ENCODE measurements around the gene PPP6R3.

Gene PPP6R3

DNA sequence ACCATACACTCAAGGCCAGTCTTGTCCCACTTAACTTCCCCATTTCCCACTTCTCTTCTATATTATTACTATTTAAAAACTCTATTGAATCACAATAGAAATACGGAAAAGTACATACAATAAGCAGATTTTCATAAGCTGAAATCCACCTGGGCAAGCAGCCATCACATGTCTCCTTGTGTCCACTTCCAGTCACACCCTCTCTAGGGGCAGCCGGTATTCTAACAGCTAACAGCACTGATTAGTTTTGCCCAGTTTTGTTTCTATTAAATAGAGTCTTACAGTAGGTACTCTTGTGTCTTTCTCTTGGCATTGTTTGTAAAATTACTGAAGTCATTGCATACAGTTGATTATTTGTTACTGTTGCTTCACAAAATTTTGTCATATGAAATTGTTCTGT, 37.8 kb downstream of the PPP6R3 start:
- DNase-seq, result no peak

DNA sequence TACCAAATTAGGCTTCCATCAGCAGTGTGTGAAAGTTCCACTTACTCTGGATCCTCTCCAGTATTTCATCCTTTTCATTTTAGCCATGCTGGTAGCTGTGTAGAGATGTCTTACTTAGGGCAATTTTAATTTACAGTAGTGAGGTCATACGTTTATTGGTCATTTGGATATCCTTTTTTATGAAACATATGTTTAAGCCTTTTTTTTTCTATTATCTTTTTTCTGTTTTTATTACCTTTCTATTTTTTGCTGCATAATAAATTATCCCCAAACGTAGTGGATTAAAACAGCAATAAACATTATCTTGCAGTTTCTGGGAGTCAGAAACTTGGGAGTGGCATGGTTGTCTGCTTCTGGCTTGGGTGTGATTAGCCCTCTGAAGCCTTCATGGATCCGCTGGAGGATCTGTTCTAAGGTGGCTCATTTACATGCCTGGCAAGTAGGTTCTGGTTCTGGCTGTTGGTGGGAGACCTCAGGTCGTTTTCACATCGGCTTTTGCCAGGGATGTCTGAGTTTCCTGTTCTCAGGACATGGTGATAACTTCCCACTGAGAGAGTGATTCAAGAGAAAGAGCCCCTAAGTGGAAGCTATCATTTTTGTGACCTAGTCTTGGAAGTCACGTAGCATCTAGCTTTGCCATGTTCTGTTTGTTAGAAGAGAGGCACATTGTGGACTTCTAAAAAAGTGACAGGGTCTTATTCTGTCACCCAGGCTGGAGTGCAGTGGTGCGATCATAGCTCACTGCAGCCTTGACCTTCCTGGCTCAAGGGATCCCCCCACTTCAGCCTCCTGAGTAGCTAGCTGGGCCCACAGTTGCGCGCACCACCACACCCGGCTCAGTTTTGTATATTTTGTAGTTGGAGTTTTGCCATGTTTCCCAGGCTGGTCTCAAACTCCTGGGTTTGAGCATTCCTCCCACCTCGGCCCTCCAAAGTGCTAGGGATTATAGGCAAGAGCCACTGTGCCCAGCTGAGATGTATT, 38.6 kb downstream of the PPP6R3 start:
- no peak for DNase-seq

DNA sequence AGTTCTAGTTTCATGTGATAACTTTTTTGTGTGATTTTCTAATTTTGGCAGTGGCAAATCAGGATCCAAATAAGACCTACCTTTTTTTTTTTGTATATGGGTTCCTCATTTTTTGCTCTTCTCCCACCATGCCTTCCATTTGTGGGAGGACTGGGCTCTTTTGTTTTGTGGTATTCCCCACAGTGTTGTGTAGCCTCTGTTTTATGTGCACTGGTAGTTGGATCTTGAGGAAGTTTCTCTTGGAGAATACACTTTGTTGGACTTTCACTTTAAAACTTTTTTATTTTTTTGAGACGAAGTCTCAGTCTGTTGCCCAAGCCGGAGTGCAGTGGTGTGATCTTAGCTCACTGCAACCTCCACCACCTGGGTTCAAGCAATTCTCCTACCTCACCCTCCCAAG, 39.7 kb downstream of the PPP6R3 start:
- DNase-seq, result no peak

GRCh38 chr11:68501813-68502212, 41.3 kb downstream of the PPP6R3 start:
- no peak for DNase-seq

DNA sequence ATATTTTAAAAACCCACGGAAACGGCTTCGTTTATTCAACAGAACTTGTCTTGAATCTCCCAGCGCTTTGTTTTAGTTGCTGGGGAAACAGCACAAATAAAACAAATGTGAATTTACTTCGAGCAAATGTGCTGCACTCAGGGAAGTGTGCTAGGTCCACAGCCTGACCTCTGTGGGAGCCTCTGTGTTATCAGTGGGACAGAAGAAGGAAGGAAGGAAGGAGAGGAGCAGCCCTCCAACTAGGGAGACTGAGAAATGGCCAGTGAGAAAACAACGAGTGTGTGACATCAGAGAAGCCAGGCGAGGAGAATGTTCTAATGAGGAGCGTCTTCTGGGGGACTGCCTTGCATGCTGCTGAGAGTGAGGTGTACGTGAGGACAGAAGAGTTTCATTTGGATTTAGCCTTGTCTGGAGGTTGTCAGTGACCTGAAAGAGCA, 42.7 kb downstream of the PPP6R3 start:
- DNase-seq, result no peak

- no peak for DNase-seq
These were observed 43.2 kb downstream of the PPP6R3 start for GRCh38 chr11:68503792-68504191.

- DNase-seq, result no peak
These were observed 44.0 kb downstream of the PPP6R3 start for GRCh38 chr11:68504432-68505066.

DNA sequence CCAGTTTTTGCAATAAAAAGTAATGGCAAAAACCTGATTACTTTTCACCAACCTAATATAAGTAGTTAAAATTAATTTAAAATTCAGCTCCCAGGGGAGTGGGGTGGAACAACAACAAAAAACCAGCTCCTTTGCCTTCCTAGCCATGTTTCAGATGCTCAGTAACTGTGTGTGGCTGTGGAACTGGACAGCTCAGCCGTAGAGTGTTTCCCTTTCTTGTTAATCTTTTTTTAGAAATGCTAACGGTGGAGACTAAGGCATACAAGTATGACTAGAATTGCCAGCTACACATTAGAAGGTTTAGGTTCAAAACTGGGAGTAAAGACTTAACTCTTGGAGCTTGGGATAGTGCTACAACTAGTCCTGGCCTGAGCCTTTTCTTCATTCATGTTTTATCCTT, 45.0 kb downstream of the PPP6R3 start:
- DNase-seq, result no peak

GRCh38 chr11:68506908-68507307, 46.4 kb downstream of the PPP6R3 start:
- DNase-seq, result no peak

DNA sequence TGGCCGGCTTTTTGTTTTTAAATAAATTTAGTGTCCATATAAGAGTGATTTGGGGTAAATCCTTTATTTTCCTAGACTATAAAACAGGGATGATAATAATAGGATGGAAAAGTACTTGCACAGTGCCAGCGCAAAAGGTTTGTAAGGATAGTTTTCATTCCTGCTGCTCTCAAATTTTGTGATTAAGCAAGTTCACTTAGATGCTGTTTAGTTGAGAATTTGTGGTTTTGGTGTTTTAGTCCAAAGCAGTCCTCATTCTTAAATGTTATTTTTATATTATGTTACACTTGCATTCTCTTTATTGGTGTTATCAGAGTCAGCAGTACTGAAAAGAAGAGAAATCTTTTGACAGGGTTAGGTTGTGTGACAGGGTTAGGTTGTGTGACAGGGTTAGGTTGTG, 47.9 kb downstream of the PPP6R3 start:
- DNase-seq, result no peak

DNA sequence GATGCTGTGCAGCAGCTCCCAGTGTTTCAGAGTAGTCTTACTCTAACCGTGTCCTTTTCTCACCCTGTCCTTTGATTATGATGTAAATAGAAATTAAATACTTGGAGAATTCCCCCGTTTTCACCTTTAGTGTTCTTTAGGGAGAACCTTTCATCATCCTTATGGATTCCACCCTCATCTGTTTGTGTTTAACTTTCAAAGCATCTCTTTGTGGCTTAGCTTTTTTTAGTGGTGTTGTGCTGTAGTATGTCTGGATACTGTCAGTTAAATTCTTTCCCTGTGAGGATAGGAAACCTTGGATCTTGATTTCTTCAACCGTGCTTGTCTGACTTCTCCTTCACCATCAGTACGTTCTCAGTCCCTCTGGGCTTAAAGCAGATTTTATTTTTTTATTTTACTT, 48.5 kb downstream of the PPP6R3 start:
- DNase-seq, result no peak

DNA sequence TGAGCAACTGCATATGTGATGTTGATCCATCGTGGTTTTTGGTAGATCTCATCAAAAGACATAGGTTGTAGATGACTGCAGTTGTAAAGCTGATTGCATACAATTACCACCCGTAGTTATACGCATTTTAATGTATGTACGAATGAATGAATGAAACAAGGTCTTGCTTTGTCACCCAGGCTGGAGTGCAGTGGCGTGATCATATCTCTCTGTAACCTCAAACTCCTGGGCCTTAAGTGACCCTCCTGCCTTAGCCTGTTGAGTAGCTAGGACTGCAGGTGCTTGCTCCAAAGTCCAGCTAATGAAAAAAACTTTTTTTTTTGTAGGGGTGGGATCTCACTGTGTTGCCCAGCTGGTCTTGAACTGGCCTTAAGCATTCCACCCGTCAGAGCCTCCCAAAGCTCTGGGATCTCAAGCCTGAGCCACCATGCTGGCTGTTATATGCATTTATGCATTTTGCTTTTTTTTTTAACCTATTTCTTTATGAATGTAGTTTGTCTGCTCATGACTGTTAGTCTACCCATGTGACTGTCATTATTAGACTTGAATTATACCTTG, 53.5 kb downstream of the PPP6R3 start:
- no peak for DNase-seq

GRCh38 chr11:68517121-68517741, 56.7 kb downstream of the PPP6R3 start:
- no peak for DNase-seq

- no peak for DNase-seq
These were observed 57.6 kb downstream of the PPP6R3 start for GRCh38 chr11:68518191-68518590.

DNA sequence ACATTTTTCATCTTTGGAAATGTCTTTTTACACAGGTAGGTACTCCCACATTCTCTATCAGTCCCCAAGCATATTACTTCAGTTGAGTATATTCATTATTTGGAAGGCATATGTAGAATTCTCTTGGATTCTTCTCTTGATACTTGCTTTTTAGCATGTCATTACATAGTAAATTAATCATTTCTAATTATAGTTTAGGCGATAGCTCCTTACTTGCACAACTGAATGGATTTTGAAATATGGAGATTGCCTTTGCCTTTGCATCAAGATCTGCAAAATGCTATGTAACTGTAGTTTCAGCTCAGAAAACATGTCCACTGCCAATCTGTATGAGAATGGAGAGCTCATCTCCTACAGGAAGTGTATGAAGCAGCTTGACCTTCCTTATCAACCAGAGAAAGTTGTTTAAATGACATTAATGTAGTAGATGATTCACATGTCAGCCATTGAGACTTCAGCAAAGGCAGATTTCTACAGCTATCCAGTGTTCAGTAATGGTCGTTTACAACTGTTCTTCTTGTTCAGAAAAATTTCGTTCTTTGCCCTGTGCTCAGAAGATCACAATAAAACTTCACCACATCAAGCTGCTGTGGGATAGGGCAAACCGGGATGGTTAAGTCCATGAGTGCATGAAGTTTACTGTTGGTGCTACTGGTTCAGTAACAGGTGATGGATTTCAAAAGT, 61.6 kb downstream of the PPP6R3 start:
- no peak for DNase-seq

DNA sequence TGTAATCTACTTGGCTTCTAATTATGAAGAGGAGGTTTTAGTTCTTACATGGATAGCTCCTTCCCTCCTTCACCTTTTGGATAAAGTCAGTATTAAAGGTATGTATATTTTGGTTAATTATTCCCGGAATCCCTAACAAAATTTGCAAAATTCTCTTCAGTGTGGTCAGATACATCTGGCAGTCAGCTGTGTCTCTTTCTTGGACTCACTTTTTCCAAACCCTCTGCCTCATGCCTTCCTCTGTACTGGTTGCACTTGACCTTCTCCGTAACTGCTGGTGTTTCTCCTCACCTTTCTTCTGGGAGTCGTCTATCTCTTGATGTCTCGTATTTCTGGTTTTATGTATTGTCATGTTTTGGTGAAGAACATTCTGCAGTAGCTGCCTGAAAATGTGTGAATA, 62.5 kb downstream of the PPP6R3 start:
- DNase-seq, result no peak

- no peak for DNase-seq
These were observed 63.2 kb downstream of the PPP6R3 start for GRCh38 chr11:68523743-68524142.

DNA sequence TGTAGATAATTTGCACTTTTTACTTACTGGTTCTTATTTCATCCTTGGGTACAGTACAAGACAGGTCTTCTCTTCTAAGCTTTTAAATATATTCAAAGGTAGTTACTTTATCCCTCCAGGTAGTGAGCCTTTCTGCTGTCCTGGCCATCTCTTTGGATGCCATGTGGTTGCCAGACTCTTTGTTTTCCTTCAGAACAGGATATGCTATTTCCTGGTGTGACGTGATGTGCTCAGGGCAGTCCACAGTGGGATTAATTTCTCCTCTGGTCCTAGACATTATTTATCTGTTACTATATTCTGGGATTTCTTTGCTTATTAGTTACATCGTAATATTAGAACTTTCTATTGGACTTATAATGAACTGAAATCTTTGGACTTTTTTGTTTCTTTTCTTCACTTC, 63.7 kb downstream of the PPP6R3 start:
- no peak for DNase-seq

DNA sequence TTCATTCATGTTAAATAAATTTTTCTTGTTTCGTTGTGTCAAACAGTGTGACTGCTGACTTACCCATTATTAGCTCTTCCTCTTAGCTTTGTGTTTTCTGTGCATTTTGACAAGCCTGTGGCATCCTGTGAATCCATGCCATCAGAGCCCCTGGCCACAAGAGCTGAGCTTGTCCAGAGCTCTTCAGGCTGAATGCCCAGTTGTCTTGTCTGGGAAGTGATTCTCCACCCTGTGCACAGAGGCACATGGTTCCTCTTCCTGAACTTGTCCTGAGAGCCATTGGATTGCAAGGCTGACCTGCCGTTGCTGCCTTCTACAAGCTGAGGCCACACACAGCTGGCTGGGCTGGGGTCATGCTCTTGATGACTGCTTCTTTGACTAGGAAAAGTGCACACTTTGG, 64.1 kb downstream of the PPP6R3 start:
- DNase-seq, result no peak

- no peak for DNase-seq
These were observed 64.8 kb downstream of the PPP6R3 start for GRCh38 chr11:68525336-68525735.

GRCh38 chr11:68525930-68526329, 65.4 kb downstream of the PPP6R3 start:
- no peak for DNase-seq

DNA sequence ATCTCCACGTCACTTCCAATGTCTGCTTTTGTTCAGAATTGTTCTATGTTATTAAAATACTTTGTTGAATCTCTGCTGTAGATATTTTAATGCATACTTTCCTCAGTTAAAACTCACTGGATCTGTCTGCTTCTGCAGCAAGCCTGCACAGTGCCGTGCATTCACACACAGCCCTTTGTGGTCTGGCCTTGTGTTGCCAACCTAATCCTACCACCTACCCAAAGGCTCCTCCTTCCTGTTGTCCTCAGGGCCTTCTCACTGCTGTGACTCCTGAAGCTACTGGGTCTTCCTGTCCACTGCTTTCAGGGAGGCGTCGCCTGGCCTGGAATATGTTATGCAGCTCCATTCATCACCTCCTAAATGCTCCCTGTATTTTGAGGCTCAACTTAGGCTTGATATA, 67.0 kb downstream of the PPP6R3 start:
- DNase-seq, result no peak

DNA sequence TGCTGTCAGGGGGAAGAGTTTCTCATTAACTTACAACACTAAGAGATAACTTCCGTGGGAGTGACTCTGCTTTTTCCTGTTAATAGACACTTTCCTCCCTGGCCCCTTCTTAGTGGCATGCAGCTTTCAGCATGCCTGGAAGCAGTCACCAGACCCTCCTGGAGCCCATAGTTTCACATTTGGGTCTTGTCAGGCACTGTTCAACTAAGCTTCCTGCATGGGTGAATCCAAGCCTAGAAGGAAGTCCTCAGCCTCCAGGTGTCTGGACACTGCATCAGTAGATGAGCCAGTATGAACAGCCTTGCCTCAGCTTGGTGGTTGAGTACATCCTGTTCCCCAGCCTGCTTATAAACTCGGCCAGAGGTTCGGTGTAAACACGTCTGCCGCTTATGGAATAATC, 68.1 kb downstream of the PPP6R3 start:
- no peak for DNase-seq

All from left hindlimb (tissue), 1 donor.